ENCODE data around the gene BORA. TPM values are rescaled to one million over a fixed set of nuclear protein-coding genes. Genes with fewer than 3 reads are reported as not detected.

Gene BORA
- total and polyA plus RNA-seq, 2 experiments from 2014 or later, result 12.0 to 23.9 TPM

DNA sequence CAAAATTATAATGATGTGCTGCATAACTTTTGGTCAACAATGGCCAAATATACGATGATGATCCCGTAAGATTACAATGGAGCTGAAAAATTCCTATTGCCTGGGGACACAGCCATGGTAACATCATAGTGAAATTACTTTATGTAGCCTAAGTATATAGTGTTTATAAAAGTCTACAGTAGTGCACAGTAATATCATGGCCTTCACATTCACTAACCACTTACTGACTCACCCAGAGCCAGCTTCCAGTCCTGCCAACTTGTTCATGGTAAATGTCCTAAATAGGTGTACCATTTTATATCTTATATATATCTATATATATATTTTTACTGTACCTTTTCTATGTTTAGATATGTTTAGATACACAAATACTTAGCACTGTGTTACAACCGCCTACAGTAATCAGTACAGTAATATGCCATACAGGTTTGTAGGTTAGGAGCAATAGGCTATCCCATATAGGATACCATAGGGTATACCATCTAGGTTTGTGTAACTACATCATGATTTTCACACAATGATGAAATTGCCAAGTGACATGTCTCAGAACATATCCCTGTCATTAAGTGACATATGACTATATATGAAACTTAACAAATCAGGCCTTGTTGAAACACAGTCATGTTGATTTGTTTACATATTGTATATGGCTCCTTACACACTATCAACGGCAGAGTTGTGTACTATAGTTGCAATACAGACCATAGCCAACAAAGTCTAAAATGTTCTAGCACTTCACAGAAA lies 30.2 kb downstream of the BORA start (continued):
- TF ChIP-seq, protein P1, sequence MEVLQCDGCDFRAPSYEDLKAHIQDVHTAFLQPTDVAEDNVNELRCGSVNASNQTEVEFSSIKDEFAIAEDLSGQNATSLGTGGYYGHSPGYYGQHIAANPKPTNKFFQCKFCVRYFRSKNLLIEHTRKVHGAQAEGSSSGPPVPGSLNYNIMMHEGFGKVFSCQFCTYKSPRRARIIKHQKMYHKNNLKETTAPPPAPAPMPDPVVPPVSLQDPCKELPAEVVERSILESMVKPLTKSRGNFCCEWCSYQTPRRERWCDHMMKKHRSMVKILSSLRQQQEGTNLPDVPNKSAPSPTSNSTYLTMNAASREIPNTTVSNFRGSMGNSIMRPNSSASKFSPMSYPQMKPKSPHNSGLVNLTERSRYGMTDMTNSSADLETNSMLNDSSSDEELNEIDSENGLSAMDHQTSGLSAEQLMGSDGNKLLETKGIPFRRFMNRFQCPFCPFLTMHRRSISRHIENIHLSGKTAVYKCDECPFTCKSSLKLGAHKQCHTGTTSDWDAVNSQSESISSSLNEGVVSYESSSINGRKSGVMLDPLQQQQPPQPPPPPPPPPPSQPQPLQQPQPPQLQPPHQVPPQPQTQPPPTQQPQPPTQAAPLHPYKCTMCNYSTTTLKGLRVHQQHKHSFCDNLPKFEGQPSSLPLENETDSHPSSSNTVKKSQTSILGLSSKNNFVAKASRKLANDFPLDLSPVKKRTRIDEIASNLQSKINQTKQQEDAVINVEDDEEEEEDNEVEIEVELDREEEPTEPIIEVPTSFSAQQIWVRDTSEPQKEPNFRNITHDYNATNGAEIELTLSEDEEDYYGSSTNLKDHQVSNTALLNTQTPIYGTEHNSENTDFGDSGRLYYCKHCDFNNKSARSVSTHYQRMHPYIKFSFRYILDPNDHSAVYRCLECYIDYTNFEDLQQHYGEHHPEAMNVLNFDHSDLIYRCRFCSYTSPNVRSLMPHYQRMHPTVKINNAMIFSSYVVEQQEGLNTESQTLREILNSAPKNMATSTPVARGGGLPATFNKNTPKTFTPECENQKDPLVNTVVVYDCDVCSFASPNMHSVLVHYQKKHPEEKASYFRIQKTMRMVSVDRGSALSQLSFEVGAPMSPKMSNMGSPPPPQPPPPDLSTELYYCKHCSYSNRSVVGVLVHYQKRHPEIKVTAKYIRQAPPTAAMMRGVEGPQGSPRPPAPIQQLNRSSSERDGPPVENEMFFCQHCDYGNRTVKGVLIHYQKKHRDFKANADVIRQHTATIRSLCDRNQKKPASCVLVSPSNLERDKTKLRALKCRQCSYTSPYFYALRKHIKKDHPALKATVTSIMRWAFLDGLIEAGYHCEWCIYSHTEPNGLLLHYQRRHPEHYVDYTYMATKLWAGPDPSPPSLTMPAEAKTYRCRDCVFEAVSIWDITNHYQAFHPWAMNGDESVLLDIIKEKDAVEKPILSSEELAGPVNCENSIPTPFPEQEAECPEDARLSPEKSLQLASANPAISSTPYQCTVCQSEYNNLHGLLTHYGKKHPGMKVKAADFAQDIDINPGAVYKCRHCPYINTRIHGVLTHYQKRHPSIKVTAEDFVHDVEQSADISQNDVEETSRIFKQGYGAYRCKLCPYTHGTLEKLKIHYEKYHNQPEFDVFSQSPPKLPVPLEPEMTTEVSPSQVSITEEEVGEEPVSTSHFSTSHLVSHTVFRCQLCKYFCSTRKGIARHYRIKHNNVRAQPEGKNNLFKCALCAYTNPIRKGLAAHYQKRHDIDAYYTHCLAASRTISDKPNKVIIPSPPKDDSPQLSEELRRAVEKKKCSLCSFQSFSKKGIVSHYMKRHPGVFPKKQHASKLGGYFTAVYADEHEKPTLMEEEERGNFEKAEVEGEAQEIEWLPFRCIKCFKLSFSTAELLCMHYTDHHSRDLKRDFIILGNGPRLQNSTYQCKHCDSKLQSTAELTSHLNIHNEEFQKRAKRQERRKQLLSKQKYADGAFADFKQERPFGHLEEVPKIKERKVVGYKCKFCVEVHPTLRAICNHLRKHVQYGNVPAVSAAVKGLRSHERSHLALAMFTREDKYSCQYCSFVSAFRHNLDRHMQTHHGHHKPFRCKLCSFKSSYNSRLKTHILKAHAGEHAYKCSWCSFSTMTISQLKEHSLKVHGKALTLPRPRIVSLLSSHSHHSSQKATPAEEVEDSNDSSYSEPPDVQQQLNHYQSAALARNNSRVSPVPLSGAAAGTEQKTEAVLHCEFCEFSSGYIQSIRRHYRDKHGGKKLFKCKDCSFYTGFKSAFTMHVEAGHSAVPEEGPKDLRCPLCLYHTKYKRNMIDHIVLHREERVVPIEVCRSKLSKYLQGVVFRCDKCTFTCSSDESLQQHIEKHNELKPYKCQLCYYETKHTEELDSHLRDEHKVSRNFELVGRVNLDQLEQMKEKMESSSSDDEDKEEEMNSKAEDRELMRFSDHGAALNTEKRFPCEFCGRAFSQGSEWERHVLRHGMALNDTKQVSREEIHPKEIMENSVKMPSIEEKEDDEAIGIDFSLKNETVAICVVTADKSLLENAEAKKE (CRISPR knock-in tag; IDR thresholded peaks at IDR 0.05), result no peak
- TF ChIP-seq, protein P2, sequence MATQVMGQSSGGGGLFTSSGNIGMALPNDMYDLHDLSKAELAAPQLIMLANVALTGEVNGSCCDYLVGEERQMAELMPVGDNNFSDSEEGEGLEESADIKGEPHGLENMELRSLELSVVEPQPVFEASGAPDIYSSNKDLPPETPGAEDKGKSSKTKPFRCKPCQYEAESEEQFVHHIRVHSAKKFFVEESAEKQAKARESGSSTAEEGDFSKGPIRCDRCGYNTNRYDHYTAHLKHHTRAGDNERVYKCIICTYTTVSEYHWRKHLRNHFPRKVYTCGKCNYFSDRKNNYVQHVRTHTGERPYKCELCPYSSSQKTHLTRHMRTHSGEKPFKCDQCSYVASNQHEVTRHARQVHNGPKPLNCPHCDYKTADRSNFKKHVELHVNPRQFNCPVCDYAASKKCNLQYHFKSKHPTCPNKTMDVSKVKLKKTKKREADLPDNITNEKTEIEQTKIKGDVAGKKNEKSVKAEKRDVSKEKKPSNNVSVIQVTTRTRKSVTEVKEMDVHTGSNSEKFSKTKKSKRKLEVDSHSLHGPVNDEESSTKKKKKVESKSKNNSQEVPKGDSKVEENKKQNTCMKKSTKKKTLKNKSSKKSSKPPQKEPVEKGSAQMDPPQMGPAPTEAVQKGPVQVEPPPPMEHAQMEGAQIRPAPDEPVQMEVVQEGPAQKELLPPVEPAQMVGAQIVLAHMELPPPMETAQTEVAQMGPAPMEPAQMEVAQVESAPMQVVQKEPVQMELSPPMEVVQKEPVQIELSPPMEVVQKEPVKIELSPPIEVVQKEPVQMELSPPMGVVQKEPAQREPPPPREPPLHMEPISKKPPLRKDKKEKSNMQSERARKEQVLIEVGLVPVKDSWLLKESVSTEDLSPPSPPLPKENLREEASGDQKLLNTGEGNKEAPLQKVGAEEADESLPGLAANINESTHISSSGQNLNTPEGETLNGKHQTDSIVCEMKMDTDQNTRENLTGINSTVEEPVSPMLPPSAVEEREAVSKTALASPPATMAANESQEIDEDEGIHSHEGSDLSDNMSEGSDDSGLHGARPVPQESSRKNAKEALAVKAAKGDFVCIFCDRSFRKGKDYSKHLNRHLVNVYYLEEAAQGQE (IDR thresholded peaks at IDR 0.05; ENCODE audit: unreplicated experiment), result no peak
- no peak for TF ChIP-seq POLR2AphosphoS5 (IDR thresholded peaks at IDR 0.05; ENCODE audit: low read depth)

- Mint-ChIP-seq H3K9me3 (no peaks in the 10 kb centered on the region), H3K27me3 (ENCODE audit: insufficient read depth, low read depth, poor library complexity) (no peaks in the 10 kb centered on the region), H3K36me3 (ENCODE audit: low read depth) (peaks cover 63% of the 10 kb centered on the region), H3K27ac (no peak overlapping the region), H3K4me1 (no peaks in the 10 kb centered on the region), H3K4me3 (no peak overlapping the region)
- DNase-seq (ENCODE audit: low spot score) (no peak), ATAC-seq (no peak)
- H3F3A ChIP-seq (replicated peaks; ENCODE audit: low read depth), result no peaks in the 10 kb centered on the region
- no peak overlapping the region for H2AFZ ChIP-seq
- peaks cover 67% of the 10 kb centered on the region for H3K36me3 ChIP-seq (ENCODE audit: insufficient read depth)
- H4K20me1 ChIP-seq (replicated peaks; ENCODE audit: insufficient read depth), result peaks cover 2% of the 10 kb centered on the region; the same call in 1 of the 2 replicates
- no peaks in the 10 kb centered on the region for H3K79me2 ChIP-seq (replicated peaks; ENCODE audit: insufficient read depth)
- H3K9me2 ChIP-seq (ENCODE audit: insufficient read depth), result no peaks in the 10 kb centered on the region
- H3K4me2 ChIP-seq, result no peak overlapping the region
- H3K4me1 ChIP-seq (ENCODE audit: insufficient read depth), result no peaks in the 10 kb centered on the region
- H3K27me3 ChIP-seq (ENCODE audit: insufficient read depth), result no peaks in the 10 kb centered on the region
- H3K27ac ChIP-seq (ENCODE audit: low read depth), result no peak overlapping the region
- no peak overlapping the region for H3K4me3 ChIP-seq
- TF ChIP-seq JUNB (IDR thresholded peaks at IDR 0.05; ENCODE audit: unreplicated experiment) (no peak), STAT1 (IDR thresholded peaks at IDR 0.05; ENCODE audit: unreplicated experiment) (no peak), EZH2phosphoT487 (IDR thresholded peaks at IDR 0.05; ENCODE audit: unreplicated experiment) (no peak), POLR2AphosphoS5 (IDR thresholded peaks at IDR 0.05; ENCODE audit: low read depth) (no peak)
- TF ChIP-seq, protein P3, sequence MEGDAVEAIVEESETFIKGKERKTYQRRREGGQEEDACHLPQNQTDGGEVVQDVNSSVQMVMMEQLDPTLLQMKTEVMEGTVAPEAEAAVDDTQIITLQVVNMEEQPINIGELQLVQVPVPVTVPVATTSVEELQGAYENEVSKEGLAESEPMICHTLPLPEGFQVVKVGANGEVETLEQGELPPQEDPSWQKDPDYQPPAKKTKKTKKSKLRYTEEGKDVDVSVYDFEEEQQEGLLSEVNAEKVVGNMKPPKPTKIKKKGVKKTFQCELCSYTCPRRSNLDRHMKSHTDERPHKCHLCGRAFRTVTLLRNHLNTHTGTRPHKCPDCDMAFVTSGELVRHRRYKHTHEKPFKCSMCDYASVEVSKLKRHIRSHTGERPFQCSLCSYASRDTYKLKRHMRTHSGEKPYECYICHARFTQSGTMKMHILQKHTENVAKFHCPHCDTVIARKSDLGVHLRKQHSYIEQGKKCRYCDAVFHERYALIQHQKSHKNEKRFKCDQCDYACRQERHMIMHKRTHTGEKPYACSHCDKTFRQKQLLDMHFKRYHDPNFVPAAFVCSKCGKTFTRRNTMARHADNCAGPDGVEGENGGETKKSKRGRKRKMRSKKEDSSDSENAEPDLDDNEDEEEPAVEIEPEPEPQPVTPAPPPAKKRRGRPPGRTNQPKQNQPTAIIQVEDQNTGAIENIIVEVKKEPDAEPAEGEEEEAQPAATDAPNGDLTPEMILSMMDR (conservative IDR thresholded peaks at IDR 0.05; ENCODE audit: low read depth in 2 of 2), result no peak
- TF ChIP-seq, protein P2 (IDR thresholded peaks at IDR 0.05; ENCODE audit: unreplicated experiment), result no peak
Measured at GRCh38 chr13:72760189-72760588, 32.5 kb downstream of the BORA start.
